ENCODE measurements around the gene OOEP. TPM values are rescaled to one million over a fixed set of nuclear protein-coding genes. Genes with fewer than 3 reads are reported as not detected.

OOEP gene
- total and polyA plus RNA-seq, 2 of the 4 experiments (the other 2 are of a cell fraction): not detected

DNA sequence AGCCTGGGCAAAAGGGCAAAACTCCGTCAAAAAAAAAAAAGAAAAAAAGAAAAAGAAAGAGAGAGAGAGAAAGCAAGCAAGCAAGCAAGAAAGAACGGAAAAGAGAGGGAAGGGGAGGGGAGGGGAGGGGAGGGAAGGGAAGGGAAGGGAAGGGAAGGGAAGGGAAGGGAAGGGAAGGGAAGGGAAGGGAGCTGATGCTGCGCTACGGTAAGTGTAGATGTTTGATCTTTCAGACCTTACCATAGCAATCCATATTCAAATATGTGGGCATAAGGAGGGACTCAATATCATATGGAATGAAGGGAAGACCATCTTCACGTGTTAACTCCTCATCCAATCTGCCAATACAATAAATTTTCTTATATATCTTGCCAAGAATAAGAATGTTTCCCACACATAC is 27.5 kb downstream of the OOEP start:
- no peak overlapping the region for H2BK120ac ChIP-seq (ENCODE audit: low read depth, low read length)
- H3K4me3 ChIP-seq (ENCODE audit: insufficient read depth, low read depth, low read length): no peak overlapping the region
- no peak overlapping the region for H4K8ac ChIP-seq (ENCODE audit: low read depth in 2 of 2, low read length in 2 of 2)
- ChIA-PET POLR2A (ENCODE audit: unreplicated experiment) (no interaction called here), CTCF (no interaction called here)
- no peaks in the 10 kb centered on the region for H3K9me3 ChIP-seq (ENCODE audit: control insufficient read depth, insufficient read depth, low read length)
- intact Hi-C loops (cut with micrococcal nuclease): no loop called here
- no peak for TF ChIP-seq RCOR1 (IDR thresholded peaks at IDR 0.05; ENCODE audit: insufficient replicate concordance, low read length)
- TF ChIP-seq, protein P1, sequence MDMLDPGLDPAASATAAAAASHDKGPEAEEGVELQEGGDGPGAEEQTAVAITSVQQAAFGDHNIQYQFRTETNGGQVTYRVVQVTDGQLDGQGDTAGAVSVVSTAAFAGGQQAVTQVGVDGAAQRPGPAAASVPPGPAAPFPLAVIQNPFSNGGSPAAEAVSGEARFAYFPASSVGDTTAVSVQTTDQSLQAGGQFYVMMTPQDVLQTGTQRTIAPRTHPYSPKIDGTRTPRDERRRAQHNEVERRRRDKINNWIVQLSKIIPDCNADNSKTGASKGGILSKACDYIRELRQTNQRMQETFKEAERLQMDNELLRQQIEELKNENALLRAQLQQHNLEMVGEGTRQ (IDR thresholded peaks at IDR 0.05; ENCODE audit: low read depth, low read length): no peak
- TF ChIP-seq, protein P2, sequence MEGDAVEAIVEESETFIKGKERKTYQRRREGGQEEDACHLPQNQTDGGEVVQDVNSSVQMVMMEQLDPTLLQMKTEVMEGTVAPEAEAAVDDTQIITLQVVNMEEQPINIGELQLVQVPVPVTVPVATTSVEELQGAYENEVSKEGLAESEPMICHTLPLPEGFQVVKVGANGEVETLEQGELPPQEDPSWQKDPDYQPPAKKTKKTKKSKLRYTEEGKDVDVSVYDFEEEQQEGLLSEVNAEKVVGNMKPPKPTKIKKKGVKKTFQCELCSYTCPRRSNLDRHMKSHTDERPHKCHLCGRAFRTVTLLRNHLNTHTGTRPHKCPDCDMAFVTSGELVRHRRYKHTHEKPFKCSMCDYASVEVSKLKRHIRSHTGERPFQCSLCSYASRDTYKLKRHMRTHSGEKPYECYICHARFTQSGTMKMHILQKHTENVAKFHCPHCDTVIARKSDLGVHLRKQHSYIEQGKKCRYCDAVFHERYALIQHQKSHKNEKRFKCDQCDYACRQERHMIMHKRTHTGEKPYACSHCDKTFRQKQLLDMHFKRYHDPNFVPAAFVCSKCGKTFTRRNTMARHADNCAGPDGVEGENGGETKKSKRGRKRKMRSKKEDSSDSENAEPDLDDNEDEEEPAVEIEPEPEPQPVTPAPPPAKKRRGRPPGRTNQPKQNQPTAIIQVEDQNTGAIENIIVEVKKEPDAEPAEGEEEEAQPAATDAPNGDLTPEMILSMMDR (conservative IDR thresholded peaks at IDR 0.05; ENCODE audit: low read depth, low read length): no peak
- TF ChIP-seq CHD1 (IDR thresholded peaks at IDR 0.05; ENCODE audit: low read depth, low read length): no peak
- no peaks in the 10 kb centered on the region for H3K79me1 ChIP-seq (ENCODE audit: low read depth in 1 of 2, low read length in 2 of 2)
- no peak overlapping the region for H3K9ac ChIP-seq (ENCODE audit: low read depth, low read length)
- ATAC-seq (ENCODE audit: low read depth) (no peak), DNase-seq (no peak)
- peaks cover 7% of the 10 kb centered on the region for H3K27me3 ChIP-seq (ENCODE audit: control insufficient read depth, insufficient read depth, low read length)
- H3K4ac ChIP-seq (ENCODE audit: low read depth, low read length): no peak overlapping the region
- WGBS, 2 experiments (ENCODE audit: extremely low coverage in 2 of 2, insufficient read length in 1 of 2): no CpG with 5 or more reads among the region's 5 CpGs
- no peak overlapping the region for H3K27ac ChIP-seq (ENCODE audit: insufficient read depth, low read length)
- H3K4me1 ChIP-seq (ENCODE audit: control insufficient read depth, insufficient read depth, low read length): peaks cover 2% of the 10 kb centered on the region; the same call in 1 of the 2 replicates
- no peaks in the 10 kb centered on the region for H3K9me1 ChIP-seq (ENCODE audit: insufficient read depth, low read length)
- dilution Hi-C loops (cut with HindIII; ENCODE audit: low sequenced_read_pairs, unreplicated experiment): no loop called here
- no TSS peak for BruUV-seq (replicated peaks)
- H2AK5ac ChIP-seq (ENCODE audit: low read depth, low read length): no peak overlapping the region
- H4K5ac ChIP-seq (ENCODE audit: low read depth, low read length): no peak overlapping the region
- no peak overlapping the region for H3K23ac ChIP-seq (ENCODE audit: low read depth, low read length)
- in situ Hi-C loops (cut with MboI; ENCODE audit: low sequenced_read_pairs): loop anchor here (25.0 kb wide), 1 partner anchor 930 kb away; no protein-coding TSS in a partner anchor
- no peak overlapping the region for H3K18ac ChIP-seq (ENCODE audit: low read depth, low read length)
- no peaks in the 10 kb centered on the region for H3K36me3 ChIP-seq (ENCODE audit: control insufficient read depth, insufficient read depth, low read length)
- H2BK20ac ChIP-seq (ENCODE audit: low read depth, low read length): no peak overlapping the region
- H3K4me2 ChIP-seq (ENCODE audit: low read depth, low read length): no peak overlapping the region
- H2BK5ac ChIP-seq (ENCODE audit: low read depth, low read length, poor library complexity, severe bottlenecking): no peak overlapping the region
- no peak overlapping the region for H4K91ac ChIP-seq (ENCODE audit: insufficient read depth, low read depth, low read length)
- H2AFZ ChIP-seq (replicated peaks; ENCODE audit: low read length, poor library complexity): no peak overlapping the region
- H2BK15ac ChIP-seq (ENCODE audit: low read depth, low read length): no peak overlapping the region
- H3K56ac ChIP-seq (ENCODE audit: extremely low read depth, insufficient read depth, low read length): no peak overlapping the region
- H2AK9ac ChIP-seq (replicated peaks; ENCODE audit: low read depth, low read length, poor library complexity): no peak overlapping the region
- no peak overlapping the region for H3K14ac ChIP-seq (replicated peaks; ENCODE audit: low read depth, low read length)
- H4K20me1 ChIP-seq (ENCODE audit: insufficient read depth, low read length): no peaks in the 10 kb centered on the region
